WTC11 (cell line): ENCODE measurements around the gene GPX4. TPM values are rescaled to one million over a fixed set of nuclear protein-coding genes. Genes with fewer than 3 reads are reported as not detected.

Experiments
- ATAC-seq: fragments of 200-7000 bp; cut with Tn5 transposase; 2 replicates; pipeline ENCODE4 v1.10.0; 2021; ENCODE audit warnings: mild to moderate bottlenecking, moderate library complexity
- CTCF ChIA-PET: fragments of 300-600 bp; sonication (Branson Sonifier 250); formaldehyde crosslinking; loops from one replicate; lab custom pipeline; 2021; ENCODE audit warnings: antibody characterized with exemption; lab: Charles Lee
- POLR2A ChIA-PET: fragments of 350-600 bp; sonication (Branson Sonifier 250); formaldehyde crosslinking; loops from one replicate; lab custom pipeline; 2021; ENCODE audit warnings: antibody characterized with exemption; lab: Charles Lee
- DNase-seq: peaks from one replicate; pipeline ENCODE4 v3.0.0; 2021; ENCODE audit warnings: low spot score
- H3K27ac Mint-ChIP-seq: 2 replicates; pipeline ENCODE4 v1.8.0; 2021; ENCODE audit warnings: mixed read lengths
- H3K27me3 Mint-ChIP-seq: 2 replicates; pipeline ENCODE4 v1.8.0; 2021; ENCODE audit warnings: low read depth, mild to moderate bottlenecking, moderate library complexity, mixed read lengths
- H3K36me3 Mint-ChIP-seq: 2 replicates; pipeline ENCODE4 v1.8.0; 2021; ENCODE audit warnings: mixed read lengths
- H3K4me1 Mint-ChIP-seq: 2 replicates; pipeline ENCODE4 v1.8.0; 2022; ENCODE audit warnings: mixed read lengths
- H3K4me3 Mint-ChIP-seq: 2 replicates; pipeline ENCODE4 v1.8.0; 2021; ENCODE audit warnings: mild to moderate bottlenecking, moderate library complexity, mixed read lengths
- H3K9me3 Mint-ChIP-seq: 2 replicates; pipeline ENCODE4 v1.8.0; 2021; ENCODE audit warnings: mixed read lengths
- ATF2 ChIP-seq: sonication (generic); formaldehyde crosslinking; IDR thresholded peaks from 2 replicates; pipeline ENCODE4 v1.8.1; 2022; ENCODE audit warnings: low read depth, missing genetic modification reagents, borderline replicate concordance
- ETV6 ChIP-seq: sonication (generic); formaldehyde crosslinking; IDR thresholded peaks from 2 replicates; pipeline ENCODE4 v1.8.1; 2022; ENCODE audit warnings: mild to moderate bottlenecking, missing genetic modification reagents
- IRF2 ChIP-seq: sonication (generic); formaldehyde crosslinking; IDR thresholded peaks from 2 replicates; pipeline ENCODE4 v1.8.0; 2022; ENCODE audit warnings: low read depth, missing genetic modification reagents, borderline replicate concordance
- JUN ChIP-seq: sonication (generic); formaldehyde crosslinking; IDR thresholded peaks from 2 replicates; pipeline ENCODE4 v1.8.0; 2023; ENCODE audit warnings: mild to moderate bottlenecking, missing genetic modification reagents
- NFATC4 ChIP-seq: fragments of 250-450 bp; sonication (Bioruptor Pico); IDR thresholded peaks from 2 replicates; pipeline ENCODE4 v1.9.0; 2021; ENCODE audit warnings: mild to moderate bottlenecking
- NFYB ChIP-seq: sonication (generic); formaldehyde crosslinking; conservative IDR thresholded peaks from 2 replicates; pipeline ENCODE4 v1.8.0; 2022; ENCODE audit warnings: low read depth, missing genetic modification reagents
- NR3C1 ChIP-seq: sonication (generic); formaldehyde crosslinking; conservative IDR thresholded peaks from 2 replicates; pipeline ENCODE4 v1.8.1; 2023; ENCODE audit warnings: low read depth, mild to moderate bottlenecking, missing genetic modification reagents
- PRDM15 ChIP-seq: sonication (generic); formaldehyde crosslinking; IDR thresholded peaks from 2 replicates; pipeline ENCODE4 v1.8.0; 2022; ENCODE audit warnings: missing genetic modification reagents
- SMAD4 ChIP-seq: sonication (generic); formaldehyde crosslinking; IDR thresholded peaks from 2 replicates; pipeline ENCODE4 v1.8.0; 2022; ENCODE audit warnings: mild to moderate bottlenecking, missing genetic modification reagents
- SOX15 ChIP-seq: fragments of 250-450 bp; sonication (Bioruptor Pico); IDR thresholded peaks from 2 replicates; pipeline ENCODE4 v1.9.0; 2021; ENCODE audit warnings: mild to moderate bottlenecking
- SP1 ChIP-seq: sonication (generic); formaldehyde crosslinking; conservative IDR thresholded peaks from 2 replicates; pipeline ENCODE4 v1.8.1; 2022; ENCODE audit warnings: missing genetic modification reagents
- ZNF138 ChIP-seq: sonication (generic); formaldehyde crosslinking; conservative IDR thresholded peaks from 2 replicates; pipeline ENCODE4 v1.8.1; 2022; ENCODE audit warnings: mild to moderate bottlenecking, moderate library complexity, missing genetic modification reagents
- ZNF232 ChIP-seq: sonication (generic); formaldehyde crosslinking; IDR thresholded peaks from 2 replicates; pipeline ENCODE4 v1.8.0; 2022; ENCODE audit warnings: mild to moderate bottlenecking, missing genetic modification reagents
- ZNF416 ChIP-seq: fragments of 250-450 bp; sonication (Bioruptor Pico); IDR thresholded peaks from 2 replicates; pipeline ENCODE4 v1.9.0; 2021; ENCODE audit warnings: mild to moderate bottlenecking, inconsistent platforms
- ZNF671 ChIP-seq: fragments of 250-450 bp; sonication (Bioruptor Pico); IDR thresholded peaks from 2 replicates; pipeline ENCODE4 v1.8.0; 2021; ENCODE audit warnings: mild to moderate bottlenecking
- total RNA-seq: library from RNA; stranded (reverse); gene quantifications from 3 replicates; pipeline ENCODE4 v1.2.3, GENCODE V29; 2021
- TF ChIP-seq, protein P1 (sequence below): fragments of 250-450 bp; sonication (Bioruptor Pico); IDR thresholded peaks from 2 replicates; pipeline ENCODE4 v2.1.2; 2022; ENCODE audit warnings: mild to moderate bottlenecking, moderate library complexity
- TF ChIP-seq, protein P2 (sequence below): fragments of 250-450 bp; sonication (Bioruptor Pico); IDR thresholded peaks from 2 replicates; pipeline ENCODE4 v1.8.0; 2021; ENCODE audit warnings: mild to moderate bottlenecking
- TF ChIP-seq, protein P3 (sequence below): fragments of 200-600 bp; IDR thresholded peaks from 2 replicates; pipeline ENCODE4 v1.8.0; 2022; ENCODE audit warnings: antibody characterized with exemption
- TF ChIP-seq, protein P4 (sequence below): sonication (generic); formaldehyde crosslinking; IDR thresholded peaks from 2 replicates; pipeline ENCODE4 v1.8.1; 2022; ENCODE audit warnings: missing genetic modification reagents, borderline replicate concordance
- TF ChIP-seq, protein P5 (sequence below): sonication (generic); formaldehyde crosslinking; IDR thresholded peaks from 2 replicates; pipeline ENCODE4 v1.8.0; 2022; ENCODE audit warnings: mild to moderate bottlenecking, missing genetic modification reagents

Gene GPX4
- total RNA-seq, 1 experiment from 2014 or later: 363 TPM

GRCh38 chr19:1054102-1055027, 49.4 kb upstream of the GPX4 start:
- TF ChIP-seq IRF2 (CRISPR knock-in tag): no peak
- no peak for TF ChIP-seq NFYB (CRISPR knock-in tag)
- TF ChIP-seq, protein P1, sequence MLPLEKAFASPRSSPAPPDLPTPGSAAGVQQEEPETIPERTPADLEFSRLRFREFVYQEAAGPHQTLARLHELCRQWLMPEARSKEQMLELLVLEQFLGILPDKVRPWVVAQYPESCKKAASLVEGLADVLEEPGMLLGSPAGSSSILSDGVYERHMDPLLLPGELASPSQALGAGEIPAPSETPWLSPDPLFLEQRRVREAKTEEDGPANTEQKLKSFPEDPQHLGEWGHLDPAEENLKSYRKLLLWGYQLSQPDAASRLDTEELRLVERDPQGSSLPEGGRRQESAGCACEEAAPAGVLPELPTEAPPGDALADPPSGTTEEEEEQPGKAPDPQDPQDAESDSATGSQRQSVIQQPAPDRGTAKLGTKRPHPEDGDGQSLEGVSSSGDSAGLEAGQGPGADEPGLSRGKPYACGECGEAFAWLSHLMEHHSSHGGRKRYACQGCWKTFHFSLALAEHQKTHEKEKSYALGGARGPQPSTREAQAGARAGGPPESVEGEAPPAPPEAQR (CRISPR knock-in tag): no peak
- no peak for TF ChIP-seq JUN (CRISPR knock-in tag)
- no peak for TF ChIP-seq ATF2
- TF ChIP-seq, protein P2, sequence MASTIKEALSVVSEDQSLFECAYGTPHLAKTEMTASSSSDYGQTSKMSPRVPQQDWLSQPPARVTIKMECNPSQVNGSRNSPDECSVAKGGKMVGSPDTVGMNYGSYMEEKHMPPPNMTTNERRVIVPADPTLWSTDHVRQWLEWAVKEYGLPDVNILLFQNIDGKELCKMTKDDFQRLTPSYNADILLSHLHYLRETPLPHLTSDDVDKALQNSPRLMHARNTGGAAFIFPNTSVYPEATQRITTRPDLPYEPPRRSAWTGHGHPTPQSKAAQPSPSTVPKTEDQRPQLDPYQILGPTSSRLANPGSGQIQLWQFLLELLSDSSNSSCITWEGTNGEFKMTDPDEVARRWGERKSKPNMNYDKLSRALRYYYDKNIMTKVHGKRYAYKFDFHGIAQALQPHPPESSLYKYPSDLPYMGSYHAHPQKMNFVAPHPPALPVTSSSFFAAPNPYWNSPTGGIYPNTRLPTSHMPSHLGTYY (CRISPR knock-in tag): no peak
- TF ChIP-seq, protein P3, sequence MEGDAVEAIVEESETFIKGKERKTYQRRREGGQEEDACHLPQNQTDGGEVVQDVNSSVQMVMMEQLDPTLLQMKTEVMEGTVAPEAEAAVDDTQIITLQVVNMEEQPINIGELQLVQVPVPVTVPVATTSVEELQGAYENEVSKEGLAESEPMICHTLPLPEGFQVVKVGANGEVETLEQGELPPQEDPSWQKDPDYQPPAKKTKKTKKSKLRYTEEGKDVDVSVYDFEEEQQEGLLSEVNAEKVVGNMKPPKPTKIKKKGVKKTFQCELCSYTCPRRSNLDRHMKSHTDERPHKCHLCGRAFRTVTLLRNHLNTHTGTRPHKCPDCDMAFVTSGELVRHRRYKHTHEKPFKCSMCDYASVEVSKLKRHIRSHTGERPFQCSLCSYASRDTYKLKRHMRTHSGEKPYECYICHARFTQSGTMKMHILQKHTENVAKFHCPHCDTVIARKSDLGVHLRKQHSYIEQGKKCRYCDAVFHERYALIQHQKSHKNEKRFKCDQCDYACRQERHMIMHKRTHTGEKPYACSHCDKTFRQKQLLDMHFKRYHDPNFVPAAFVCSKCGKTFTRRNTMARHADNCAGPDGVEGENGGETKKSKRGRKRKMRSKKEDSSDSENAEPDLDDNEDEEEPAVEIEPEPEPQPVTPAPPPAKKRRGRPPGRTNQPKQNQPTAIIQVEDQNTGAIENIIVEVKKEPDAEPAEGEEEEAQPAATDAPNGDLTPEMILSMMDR: no peak
- TF ChIP-seq SOX15 (CRISPR knock-in tag): no peak
- no peak for TF ChIP-seq ETV6 (CRISPR knock-in tag)
- TF ChIP-seq ZNF416 (CRISPR knock-in tag): no peak
- no peak for TF ChIP-seq SMAD4 (CRISPR knock-in tag)
- no peak for TF ChIP-seq NR3C1
- Mint-ChIP-seq H3K36me3 (peaks cover 34% of the 10 kb centered on the region), H3K9me3 (peaks cover 25% of the 10 kb centered on the region), H3K4me1 (no peaks in the 10 kb centered on the region), H3K27ac (no peak overlapping the region), H3K27me3 (peaks cover 4% of the 10 kb centered on the region), H3K4me3 (no peak overlapping the region)
- ATAC-seq (no peak), DNase-seq (no peak)
- CTCF ChIA-PET: interaction anchor here (1.3 to 2.9 kb wide), 2 partner anchors 11 to 190 kb away, joined by 3 to 8 read pairs; no protein-coding TSS in a partner anchor
- POLR2A ChIA-PET: no interaction called here

DNA sequence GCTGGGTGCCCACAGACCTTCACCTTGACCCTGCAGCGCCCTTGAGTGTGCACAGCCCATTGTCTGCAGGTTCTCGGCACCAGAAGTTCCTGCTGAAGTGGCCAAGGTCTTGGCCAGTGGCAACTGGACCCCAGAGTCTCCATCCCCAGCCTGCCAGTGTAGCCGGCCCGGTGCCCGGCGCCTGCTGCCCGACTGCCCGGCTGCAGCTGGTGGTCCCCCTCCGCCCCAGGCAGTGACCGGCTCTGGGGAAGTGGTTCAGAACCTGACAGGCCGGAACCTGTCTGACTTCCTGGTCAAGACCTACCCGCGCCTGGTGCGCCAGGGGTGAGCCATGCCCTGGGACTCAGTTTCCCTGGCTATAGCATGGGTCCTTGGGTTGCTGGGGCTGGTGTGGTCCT, 48.8 kb upstream of the GPX4 start:
- ChIA-PET CTCF (interaction anchor here (2.9 kb wide), 1 partner anchor 10 kb away, joined by 8 read pairs; no protein-coding TSS in a partner anchor), POLR2A (no interaction called here)
- H3K27me3 Mint-ChIP-seq: peaks cover 4% of the 10 kb centered on the region
- no peak overlapping the region for H3K4me3 Mint-ChIP-seq
- ATAC-seq: no peak
- DNase-seq: no peak
- H3K9me3 Mint-ChIP-seq: peaks cover 29% of the 10 kb centered on the region
- no peak overlapping the region for H3K27ac Mint-ChIP-seq
- H3K4me1 Mint-ChIP-seq: no peaks in the 10 kb centered on the region
- H3K36me3 Mint-ChIP-seq: peaks cover 39% of the 10 kb centered on the region
- TF ChIP-seq ZNF138 (CRISPR knock-in tag) (no peak), ZNF671 (CRISPR knock-in tag) (no peak), SP1 (CRISPR knock-in tag) (no peak), NFYB (CRISPR knock-in tag) (no peak), PRDM15 (CRISPR knock-in tag) (no peak), ZNF232 (CRISPR knock-in tag) (no peak), NFATC4 (no peak), ZNF416 (CRISPR knock-in tag) (no peak)
- TF ChIP-seq, protein P3: no peak
- TF ChIP-seq, protein P4, sequence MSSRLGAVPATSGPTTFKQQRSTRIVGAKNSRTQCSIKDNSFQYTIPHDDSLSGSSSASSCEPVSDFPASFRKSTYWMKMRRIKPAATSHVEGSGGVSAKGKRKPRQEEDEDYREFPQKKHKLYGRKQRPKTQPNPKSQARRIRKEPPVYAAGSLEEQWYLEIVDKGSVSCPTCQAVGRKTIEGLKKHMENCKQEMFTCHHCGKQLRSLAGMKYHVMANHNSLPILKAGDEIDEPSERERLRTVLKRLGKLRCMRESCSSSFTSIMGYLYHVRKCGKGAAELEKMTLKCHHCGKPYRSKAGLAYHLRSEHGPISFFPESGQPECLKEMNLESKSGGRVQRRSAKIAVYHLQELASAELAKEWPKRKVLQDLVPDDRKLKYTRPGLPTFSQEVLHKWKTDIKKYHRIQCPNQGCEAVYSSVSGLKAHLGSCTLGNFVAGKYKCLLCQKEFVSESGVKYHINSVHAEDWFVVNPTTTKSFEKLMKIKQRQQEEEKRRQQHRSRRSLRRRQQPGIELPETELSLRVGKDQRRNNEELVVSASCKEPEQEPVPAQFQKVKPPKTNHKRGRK: no peak
- TF ChIP-seq, protein P5, sequence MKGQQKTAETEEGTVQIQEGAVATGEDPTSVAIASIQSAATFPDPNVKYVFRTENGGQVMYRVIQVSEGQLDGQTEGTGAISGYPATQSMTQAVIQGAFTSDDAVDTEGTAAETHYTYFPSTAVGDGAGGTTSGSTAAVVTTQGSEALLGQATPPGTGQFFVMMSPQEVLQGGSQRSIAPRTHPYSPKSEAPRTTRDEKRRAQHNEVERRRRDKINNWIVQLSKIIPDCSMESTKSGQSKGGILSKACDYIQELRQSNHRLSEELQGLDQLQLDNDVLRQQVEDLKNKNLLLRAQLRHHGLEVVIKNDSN (CRISPR knock-in tag): no peak
